SK-N-MC (cell line): ENCODE measurements around the gene WDFY4.

Experiments used
- FOXP2 ChIP-seq: optimal IDR thresholded peaks from 2 replicates; pipeline ENCODE3; 2011; ENCODE audit warnings: mild to moderate bottlenecking, moderate library complexity; ENCODE audit not compliant: insufficient read depth; ENCODE audit errors: extremely low read length, control extremely low read depth
- POLR2AphosphoS5 ChIP-seq: IDR thresholded peaks from 2 replicates; pipeline ENCODE4 v1.6.1; 2012; ENCODE audit warnings: mild to moderate bottlenecking, low read depth, low read length, borderline replicate concordance

- TF ChIP-seq POLR2AphosphoS5 (no peak), FOXP2 (no peak)
Measured at GRCh38 chr10:48729222-48729621, 44.5 kb downstream of the WDFY4 start.
